ENCODE data around the gene MLH3.
A peak's percentile ranks its signal among the peaks of the same experiment; 100 is the strongest.

Gene MLH3

DNA sequence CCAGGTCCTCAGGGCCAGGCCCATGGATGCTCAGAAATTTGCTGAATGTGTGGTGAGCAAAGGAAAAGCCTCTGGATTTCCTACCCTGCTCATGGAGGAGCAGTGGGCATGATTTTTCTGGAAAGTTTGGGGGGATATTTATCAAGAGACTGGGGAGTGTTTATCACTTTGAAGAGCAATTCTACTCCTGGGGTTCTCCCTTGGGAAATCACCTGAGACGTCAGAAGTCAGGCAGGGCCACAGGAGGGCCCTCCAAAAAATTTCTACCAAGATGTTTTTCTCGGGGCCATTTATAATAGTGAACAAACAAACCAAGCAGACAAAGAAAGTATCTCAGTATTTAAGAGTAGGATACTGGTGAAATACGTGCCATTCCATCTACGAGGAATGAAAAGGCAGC lies 68.6 kb downstream of the MLH3 start:
- DNase-seq, result no peak

GRCh38 chr14:74981833-74982232 lies 69.4 kb downstream of the MLH3 start:
- DNase-seq, result no peak

DNA sequence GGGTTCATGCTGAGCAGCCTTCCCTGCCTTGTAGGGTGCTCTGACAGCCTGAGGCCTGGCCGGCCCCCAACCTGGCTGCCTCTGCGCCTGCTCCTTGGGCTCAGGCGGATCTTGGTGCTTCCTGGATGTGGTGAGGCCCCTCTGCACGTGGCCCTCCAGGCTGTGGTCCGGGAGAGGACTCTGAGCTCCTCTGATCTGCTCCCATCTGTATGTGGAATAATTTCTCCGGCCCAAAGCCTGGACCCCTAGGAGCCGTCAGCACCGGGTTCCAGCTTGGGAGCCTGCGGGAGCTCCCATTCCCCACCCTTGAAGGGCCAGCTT lies 69.8 kb downstream of the MLH3 start:
- DNase-seq, result no peak

GRCh38 chr14:74980731-74981461 lies 70.4 kb downstream of the MLH3 start:
- peak; percentile 77 for DNase-seq

DNA sequence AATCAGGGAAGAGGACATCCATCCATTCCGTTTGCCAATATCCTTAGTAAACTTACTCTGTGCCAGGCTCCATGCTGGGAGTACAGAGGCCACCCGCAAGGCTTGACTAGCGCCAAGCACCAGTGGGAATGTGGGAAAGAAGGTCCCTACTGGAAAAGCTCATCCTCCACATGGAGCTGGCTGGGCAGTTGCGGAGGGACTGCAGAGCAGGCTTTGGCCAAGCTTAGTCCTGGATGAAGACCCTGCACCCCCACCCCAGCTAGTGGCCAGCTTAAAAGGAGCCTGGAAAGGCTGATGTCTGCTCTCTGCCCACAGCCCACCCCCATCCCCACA lies 70.9 kb downstream of the MLH3 start:
- DNase-seq, result no peak

- peak; percentile 82 for DNase-seq
Observed at GRCh38 chr14:74979442-74980397, 71.5 kb downstream of the MLH3 start.

DNA sequence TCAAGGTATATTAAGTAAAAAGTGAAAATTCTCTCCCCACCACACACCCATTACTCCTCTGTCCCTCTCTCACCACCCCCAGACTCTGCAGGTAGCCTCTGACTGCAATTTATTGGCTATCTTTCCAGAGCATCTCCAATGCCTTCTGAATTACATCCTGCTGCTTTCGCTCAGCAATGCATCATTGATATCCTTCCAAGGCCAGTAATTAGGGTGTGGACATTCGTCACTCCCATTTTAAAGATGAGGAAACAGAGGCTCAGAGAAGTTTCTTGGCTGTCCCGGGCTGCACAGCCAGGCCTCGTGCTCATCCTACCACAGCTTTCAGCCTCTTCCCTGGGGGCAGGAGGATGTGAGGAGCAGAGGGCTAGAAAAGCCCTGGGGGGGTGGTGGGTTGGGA lies 72.2 kb downstream of the MLH3 start:
- no peak for DNase-seq

GRCh38 chr14:74978416-74978947 lies 72.8 kb downstream of the MLH3 start:
- no peak for DNase-seq

GRCh38 chr14:74977901-74978385 lies 73.3 kb downstream of the MLH3 start:
- DNase-seq, result no peak

DNA sequence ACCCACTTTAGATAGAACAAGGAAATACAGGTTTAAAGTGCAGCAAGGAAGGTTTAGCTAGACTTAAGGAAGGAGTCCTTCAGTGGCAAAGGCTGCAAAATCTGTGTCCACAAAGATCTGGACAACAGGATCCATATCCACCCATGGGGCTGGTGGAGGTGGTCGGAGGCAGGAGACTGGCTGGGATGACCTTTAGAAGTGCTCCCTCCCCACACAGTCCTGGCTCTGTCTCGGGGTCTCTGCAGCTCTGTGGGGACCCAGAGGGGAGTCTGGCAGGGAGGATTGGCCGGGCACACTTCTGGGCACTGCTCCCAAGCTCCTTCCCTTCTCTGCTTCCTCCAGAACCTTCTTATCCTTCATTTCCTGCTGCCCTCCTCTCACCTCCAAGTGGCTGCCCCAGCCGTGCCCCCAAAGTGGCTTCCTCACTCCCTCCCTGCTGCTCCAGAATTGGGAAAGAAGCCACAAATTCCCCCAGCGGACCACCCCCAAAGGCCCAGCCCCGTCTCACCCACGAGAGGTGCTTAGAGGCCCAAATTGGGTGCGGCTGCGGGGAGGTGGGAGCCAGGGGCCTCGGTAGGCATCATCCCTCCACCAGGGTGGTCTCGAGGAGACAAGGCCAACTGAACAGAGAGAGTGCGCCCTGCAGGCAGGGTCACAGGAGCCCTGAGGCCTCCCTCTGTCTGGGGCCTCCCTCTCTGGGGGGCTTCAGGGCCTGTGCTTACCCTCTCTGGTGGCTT lies 73.9 kb downstream of the MLH3 start:
- no peak for DNase-seq

DNA sequence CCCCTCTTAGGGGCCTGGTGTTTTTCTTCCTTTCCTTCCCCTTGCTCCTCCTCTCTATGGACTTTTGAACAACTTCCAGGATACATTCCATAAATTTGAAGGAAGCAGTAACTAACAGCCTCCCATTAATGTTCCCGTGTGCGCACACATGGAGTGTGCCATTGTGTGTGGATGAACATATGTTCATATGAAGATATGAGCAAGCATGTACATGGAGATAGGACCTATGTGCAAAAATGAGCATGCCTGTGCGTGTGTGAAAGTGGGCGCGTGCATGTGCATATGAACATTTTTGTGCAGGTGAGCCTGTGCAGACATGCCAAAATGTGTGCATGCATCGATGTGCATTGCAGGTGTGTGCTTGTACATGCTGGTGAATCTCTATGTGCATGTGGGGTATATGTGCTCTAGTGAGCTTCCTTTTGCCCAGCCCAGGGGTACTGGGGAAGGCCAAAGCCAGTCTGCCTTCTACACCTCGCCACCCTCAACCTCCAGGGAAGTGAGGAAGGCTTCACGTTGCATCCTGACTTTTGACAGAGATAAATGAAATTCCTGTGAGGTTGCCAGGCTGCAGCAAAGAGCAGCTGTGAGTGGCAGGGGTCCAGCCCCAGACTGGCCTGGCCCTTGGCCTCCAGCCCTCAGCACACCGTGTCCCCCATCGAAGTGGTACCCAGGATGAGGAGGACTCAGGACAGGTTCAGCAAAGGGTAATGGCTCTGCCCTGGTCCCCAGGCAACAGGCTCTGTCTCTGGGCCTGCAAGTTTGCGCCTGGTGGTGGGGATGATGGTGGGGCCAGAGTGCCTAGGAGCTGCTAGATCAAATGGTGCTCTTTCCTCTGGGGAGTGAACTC lies 74.8 kb downstream of the MLH3 start:
- no peak for DNase-seq

GRCh38 chr14:74975059-74975810 lies 76.0 kb downstream of the MLH3 start:
- DNase-seq, result peak; percentile 91

GRCh38 chr14:74974364-74975058 lies 76.8 kb downstream of the MLH3 start:
- peak; percentile 67 for DNase-seq

GRCh38 chr14:74973905-74974363 lies 77.3 kb downstream of the MLH3 start:
- no peak for DNase-seq

DNA sequence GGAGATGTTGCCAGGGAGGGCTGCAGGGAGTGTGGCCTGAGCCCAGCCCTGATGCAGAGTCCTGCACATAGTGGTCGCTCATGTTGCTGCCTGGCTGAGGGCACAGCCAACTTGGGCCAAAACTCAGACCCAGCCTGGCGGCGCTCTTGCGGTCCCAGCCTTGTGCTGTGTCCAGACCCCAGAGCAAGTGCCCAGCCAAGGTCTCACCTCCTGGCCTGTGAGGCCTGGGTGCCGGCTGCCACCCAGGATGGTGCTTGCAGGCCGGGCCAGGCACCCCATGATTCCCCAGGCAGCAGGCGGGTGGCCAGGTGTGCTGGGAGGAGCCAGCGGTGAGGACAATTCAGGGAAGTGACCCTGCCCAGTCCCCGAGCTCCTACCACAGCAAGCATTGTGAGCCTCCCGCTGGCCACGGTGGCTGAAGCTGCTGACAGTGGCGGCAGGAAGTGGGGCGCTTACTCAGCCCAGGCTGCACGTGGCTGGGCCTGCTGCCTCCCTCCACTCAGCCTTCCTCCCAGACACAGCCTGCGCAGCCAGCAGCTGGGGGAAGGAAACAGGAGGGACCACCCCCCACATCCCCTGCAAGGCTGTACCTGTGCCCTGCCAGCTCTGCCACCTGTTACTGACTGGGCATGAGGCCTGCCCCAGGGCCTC lies 78.1 kb downstream of the MLH3 start:
- DNase-seq, result peak; percentile 74

- no peak for DNase-seq
Observed at GRCh38 chr14:74968811-74969210, 82.5 kb downstream of the MLH3 start.

GRCh38 chr14:74965486-74966153 lies 85.6 kb downstream of the MLH3 start:
- DNase-seq, result no peak

GRCh38 chr14:74964787-74965485 lies 86.3 kb downstream of the MLH3 start:
- DNase-seq, result no peak
